WTC11 (cell line): Measurements from ENCODE around the gene SLC13A3.

Experiments used
- CBFB ChIP-seq: sonication (generic); formaldehyde crosslinking; IDR thresholded peaks from 2 replicates; pipeline ENCODE4 v1.8.1; 2022; ENCODE audit warnings: mild to moderate bottlenecking, low read depth, missing genetic modification reagents
- CDX4 ChIP-seq: fragments of 250-450 bp; sonication (Bioruptor Pico); IDR thresholded peaks from 2 replicates; pipeline ENCODE4 v1.9.0; 2021; ENCODE audit warnings: moderate library complexity, mild to moderate bottlenecking, inconsistent platforms, borderline replicate concordance
- HMGXB4 ChIP-seq: sonication (generic); formaldehyde crosslinking; IDR thresholded peaks from 2 replicates; pipeline ENCODE4 v1.8.1; 2023; ENCODE audit warnings: mild to moderate bottlenecking, moderate library complexity, missing genetic modification reagents
- TEAD4 ChIP-seq: sonication (generic); formaldehyde crosslinking; IDR thresholded peaks from 2 replicates; pipeline ENCODE4 v1.8.0; 2022; ENCODE audit warnings: mild to moderate bottlenecking, missing genetic modification reagents
- ZNF121 ChIP-seq: sonication (generic); formaldehyde crosslinking; IDR thresholded peaks from 2 replicates; pipeline ENCODE4 v1.8.0; 2023; ENCODE audit warnings: missing genetic modification reagents

- TF ChIP-seq TEAD4 (CRISPR knock-in tag), result no peak
- TF ChIP-seq ZNF121, result no peak
- TF ChIP-seq CDX4 (CRISPR knock-in tag), result no peak
- TF ChIP-seq HMGXB4 (CRISPR knock-in tag), result no peak
- no peak for TF ChIP-seq CBFB (CRISPR knock-in tag)
Measured at GRCh38 chr20:46587986-46588385, 63.3 kb downstream of the SLC13A3 start.
